ENCODE results near the gene CCNB2.
"Not testable (repeated sequence)": the region's sequence is repeated elsewhere in the genome, so short reads cannot be mapped to it uniquely, and the experiment has no call there.

CCNB2 gene

DNA sequence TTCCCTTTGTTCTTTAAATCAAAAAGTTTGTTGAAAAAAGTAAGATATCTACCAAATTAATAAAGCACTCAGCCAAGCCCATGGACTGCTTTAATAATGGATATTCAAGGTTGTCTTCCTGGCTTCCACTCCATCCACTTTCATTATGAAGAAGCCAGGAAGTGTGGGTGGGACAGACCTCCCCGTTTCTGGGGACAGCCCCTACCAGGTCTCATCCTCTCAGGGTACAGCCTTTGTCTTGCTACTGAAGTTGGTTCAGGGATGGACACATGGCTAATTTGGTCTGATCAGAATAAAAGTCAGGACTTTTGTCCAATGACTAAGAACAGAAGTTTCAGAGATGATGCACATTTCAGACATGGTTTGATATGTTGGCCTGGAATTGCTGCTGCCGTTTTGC is 32.6 kb downstream of the CCNB2 start:
- no peak for DNase-seq

GRCh38 chr15:59138243-59138642 is 33.3 kb downstream of the CCNB2 start:
- no peak for DNase-seq

DNA sequence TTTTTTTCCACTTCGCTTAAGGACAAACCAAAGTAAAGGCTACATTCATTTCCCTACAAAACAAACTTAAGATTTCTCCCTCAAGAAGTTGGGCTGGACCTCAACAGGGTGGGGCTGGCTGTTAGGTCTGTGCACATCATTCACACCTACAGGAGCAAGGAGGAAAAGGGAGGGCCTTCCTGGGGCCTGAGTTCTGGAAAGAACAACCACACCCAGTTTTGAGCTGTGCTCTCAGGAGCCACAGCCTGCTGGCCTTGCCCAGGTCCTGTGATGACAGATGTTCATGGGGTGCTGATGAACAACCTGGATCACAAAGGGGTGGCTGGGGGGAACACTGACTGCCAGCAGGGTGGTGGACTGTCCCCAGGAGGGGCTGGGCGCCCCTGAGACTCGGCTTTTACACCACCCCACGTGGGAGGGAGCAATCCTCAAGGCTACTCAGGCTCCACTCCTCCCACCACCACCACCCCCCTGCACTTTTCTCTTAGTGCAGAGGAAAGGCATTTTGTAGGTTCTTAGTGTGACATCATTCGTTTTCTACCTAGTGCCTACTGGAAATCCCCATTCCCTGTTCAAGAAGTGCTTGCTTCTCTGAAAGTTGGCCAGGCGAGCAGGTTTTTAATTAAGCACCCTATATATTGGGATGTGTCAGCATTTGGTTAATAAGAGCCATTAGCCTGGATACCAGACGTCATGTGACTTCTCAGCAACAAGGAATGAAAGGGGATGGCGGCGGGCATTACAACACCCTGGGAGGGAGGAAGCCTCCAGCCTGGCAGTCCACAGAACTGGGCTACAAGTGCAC is 35.7 kb downstream of the CCNB2 start:
- DNase-seq, result no peak

DNA sequence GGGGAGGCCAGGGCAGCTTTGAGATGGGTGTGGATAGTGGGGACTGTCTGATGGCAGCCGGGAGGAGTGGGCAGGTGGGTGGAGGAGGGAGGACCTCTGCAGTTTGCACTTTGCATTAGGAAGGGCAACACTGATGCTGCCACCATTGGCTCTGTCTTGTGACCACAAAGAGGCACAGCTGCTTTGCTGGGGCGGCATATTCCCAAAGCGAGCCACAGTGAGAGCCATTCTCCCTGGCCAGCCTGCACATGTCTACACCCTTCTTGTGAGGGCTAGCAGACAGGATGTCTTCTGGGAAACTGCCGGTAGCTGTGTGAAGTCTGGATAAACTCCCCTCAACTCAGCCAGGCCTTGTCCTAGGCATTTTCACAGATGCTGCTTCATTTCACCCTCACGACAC is 38.3 kb downstream of the CCNB2 start:
- no peak for DNase-seq

DNA sequence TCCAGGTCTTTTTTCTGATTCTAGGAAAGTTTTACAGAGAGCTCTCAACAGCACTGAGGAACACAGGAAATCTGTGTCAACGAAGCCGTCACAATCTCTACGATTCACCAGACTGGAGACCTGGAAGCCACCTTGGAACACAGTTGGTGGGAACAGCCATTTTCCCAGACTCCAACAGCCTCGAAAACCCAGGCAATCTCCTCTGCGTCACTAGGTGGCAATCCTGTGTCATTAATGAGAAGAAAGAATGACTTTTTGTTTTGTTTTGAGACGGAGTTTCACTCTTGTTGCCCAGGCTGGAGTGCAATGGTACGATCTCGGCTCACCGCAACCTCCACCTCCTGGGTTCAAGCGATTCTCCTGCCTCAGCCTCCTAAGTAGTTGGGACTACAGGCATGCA is 39.6 kb downstream of the CCNB2 start:
- not testable (repeated sequence) for DNase-seq

DNA sequence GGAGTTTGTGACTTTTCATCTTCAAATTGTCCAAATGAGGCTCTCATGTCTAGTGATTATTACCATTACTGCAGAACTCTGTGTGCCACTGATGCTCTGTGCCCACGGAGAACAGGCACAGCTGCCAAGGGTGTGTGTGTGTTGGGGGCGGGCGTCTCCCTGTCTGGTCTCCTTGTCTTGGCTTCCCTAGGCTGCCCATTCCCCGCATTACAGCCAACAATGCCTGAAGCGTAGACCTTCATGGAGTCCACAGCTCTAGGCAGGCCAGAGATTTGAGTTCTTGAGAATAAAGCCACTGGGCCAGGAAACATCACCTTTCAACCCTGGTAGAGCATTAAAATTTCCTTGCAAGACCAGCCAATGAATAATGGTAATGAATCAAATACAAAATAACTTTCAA is 42.7 kb downstream of the CCNB2 start:
- no peak for DNase-seq

- DNase-seq, result no peak
These were observed 43.3 kb downstream of the CCNB2 start for GRCh38 chr15:59148153-59148833.

GRCh38 chr15:59150185-59150584 is 45.2 kb downstream of the CCNB2 start:
- no peak for DNase-seq

GRCh38 chr15:59152694-59153450 is 47.9 kb downstream of the CCNB2 start:
- no peak for DNase-seq

GRCh38 chr15:59153466-59153865 is 48.5 kb downstream of the CCNB2 start:
- no peak for DNase-seq

- no peak for DNase-seq
These were observed 49.3 kb downstream of the CCNB2 start for GRCh38 chr15:59154243-59154642.

- no peak for DNase-seq
These were observed 50.5 kb downstream of the CCNB2 start for GRCh38 chr15:59155431-59155830.

DNA sequence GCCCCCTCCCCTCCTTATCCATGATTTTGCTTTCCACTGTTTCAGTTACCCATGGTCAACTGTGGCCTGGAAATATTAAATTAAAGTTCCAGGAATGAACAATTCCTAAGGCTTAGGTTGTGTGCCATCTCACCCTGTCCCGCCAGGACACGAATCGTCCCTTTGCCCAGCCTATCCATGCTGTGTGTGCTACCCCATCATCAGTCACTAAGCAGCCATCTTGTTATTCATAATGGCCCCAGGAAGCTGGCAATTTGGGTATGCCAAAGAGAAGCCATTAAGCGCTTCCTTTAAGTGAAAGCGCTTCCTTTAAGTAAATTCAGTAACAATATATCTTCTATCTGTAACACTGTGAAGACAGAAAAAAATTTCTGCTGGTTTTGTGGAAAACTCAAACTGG is 52.5 kb downstream of the CCNB2 start:
- DNase-seq, result no peak

GRCh38 chr15:59157840-59158700 is 53.1 kb downstream of the CCNB2 start:
- no peak for DNase-seq

- peak; percentile 85 for DNase-seq
These were observed 53.7 kb downstream of the CCNB2 start for GRCh38 chr15:59158701-59159034.

GRCh38 chr15:59159210-59159609 is 54.3 kb downstream of the CCNB2 start:
- no peak for DNase-seq

GRCh38 chr15:59160880-59161593 is 56.1 kb downstream of the CCNB2 start:
- peak; percentile 89 for DNase-seq

DNA sequence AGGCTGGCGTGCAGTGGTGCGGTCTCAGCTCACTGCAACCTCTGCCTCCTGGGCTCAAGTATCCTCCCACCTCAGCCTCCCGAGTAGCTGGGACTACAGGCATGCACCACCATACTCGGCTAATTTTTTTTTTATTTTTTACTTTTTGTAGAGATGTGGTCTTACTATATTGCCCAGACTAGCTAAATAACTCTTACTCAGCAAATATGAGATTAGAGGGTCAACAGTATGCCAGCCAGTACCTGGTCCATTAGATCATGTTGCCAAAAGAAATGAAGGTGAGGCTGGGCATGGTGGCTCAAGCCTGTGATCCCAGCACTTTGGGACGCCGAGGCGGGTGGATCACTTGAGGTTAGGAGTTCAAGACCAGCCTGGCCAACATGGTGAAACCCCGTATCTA is 57.1 kb downstream of the CCNB2 start:
- not testable (repeated sequence) for DNase-seq

GRCh38 chr15:59165726-59166125 is 60.8 kb downstream of the CCNB2 start:
- peak; percentile 60 for DNase-seq

DNA sequence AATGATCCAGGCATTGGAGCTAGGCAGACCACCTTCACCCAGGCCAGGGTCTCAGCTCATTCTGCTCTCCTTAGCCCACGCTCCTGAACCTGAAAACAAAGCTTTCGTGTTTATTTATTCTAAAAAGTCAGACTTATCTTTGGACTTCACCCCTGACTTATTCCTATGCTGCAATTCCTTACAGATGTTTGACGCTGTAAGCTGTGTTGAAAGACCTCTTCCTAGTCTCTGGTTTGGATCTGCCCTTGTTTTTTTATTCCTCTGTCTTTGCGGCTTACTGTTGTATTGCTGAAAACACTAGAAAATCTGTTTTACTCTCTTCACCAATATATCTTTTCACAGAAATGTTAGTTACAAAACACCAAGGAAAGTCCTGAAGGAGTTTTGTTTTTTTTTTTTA is 61.2 kb downstream of the CCNB2 start:
- no peak for DNase-seq

- DNase-seq, result peak; percentile 72
These were observed 61.8 kb downstream of the CCNB2 start for GRCh38 chr15:59166601-59167265.

DNA sequence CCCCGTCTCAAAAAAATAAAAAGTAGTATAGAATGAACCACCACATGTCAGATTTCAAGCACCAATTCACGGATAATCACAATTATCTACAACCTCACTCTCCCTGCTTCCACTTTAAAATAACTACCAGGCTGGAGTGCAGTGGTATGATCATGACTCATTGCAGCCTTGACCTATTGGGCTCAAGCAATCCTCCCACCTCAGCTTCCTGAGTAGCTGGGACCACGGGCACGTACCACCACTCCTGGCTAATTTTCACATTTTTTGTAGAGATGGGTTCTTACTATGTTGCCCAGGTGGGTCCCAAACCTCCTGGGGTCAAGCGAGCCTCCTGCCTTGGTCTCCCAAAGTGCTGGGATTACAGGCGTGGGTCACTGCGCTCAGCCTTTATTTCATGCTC is 63.6 kb downstream of the CCNB2 start:
- DNase-seq, result no peak

All from NCI-H345 (cell line).